ENCODE data around the gene SPATA20. TPM values are rescaled to one million over a fixed set of nuclear protein-coding genes. Genes with fewer than 3 reads are reported as not detected.

SPATA20 gene
- total and polyA plus RNA-seq, 7 donors = 4.8 to 25.8 (median 16.7) TPM

- no peaks in the 10 kb centered on the region for H3K9me3 ChIP-seq
- DNase-seq (no peak), ATAC-seq (peak in 3 of 4 donors; percentile 33 to 70 (median 62))
- TF ChIP-seq CTCF (IDR thresholded peaks at IDR 0.05) = no peak
- intact Hi-C loops (cut with DNase I) = no loop called here
- H3K27ac ChIP-seq = peak overlapping the region; percentile 53
- no peaks in the 10 kb centered on the region for H3K27me3 ChIP-seq (ENCODE audit: insufficient read depth in 3 of 3, low read length in 2 of 3)
- 58 to 85% (median 77%) methylated on average over 10 of the region's 10 CpGs for WGBS, 3 donors
- no peaks in the 10 kb centered on the region for H3K4me1 ChIP-seq
- no peaks in the 10 kb centered on the region for H3K36me3 ChIP-seq (ENCODE audit: insufficient read depth in 1 of 2, low read depth in 1 of 2)
- H3K4me3 ChIP-seq = no peak overlapping the region
Measured at GRCh38 chr17:50522766-50523165, 24.2 kb upstream of the SPATA20 start.

- Histone ChIP-seq H3K27me3 (ENCODE audit: insufficient read depth in 3 of 3, low read length in 2 of 3) (no peaks in the 10 kb centered on the region), H3K4me1 (no peaks in the 10 kb centered on the region), H3K4me3 (no peak overlapping the region), H3K36me3 (ENCODE audit: insufficient read depth in 1 of 2, low read depth in 1 of 2) (no peaks in the 10 kb centered on the region), H3K27ac (peak overlapping the region; percentile 53), H3K9me3 (no peaks in the 10 kb centered on the region)
- ATAC-seq (peak in 2 of 4 donors; percentile 36 to 57), DNase-seq (no peak)
- WGBS, 3 donors = 69 to 88% (median 79%) methylated on average over 2 of the region's 2 CpGs
- TF ChIP-seq CTCF (IDR thresholded peaks at IDR 0.05) = no peak
- intact Hi-C loops (cut with DNase I) = no loop called here
Measured at GRCh38 chr17:50523208-50523607, 23.8 kb upstream of the SPATA20 start.

- Histone ChIP-seq H3K36me3 (ENCODE audit: insufficient read depth in 1 of 2, low read depth in 1 of 2) (no peaks in the 10 kb centered on the region), H3K9me3 (no peaks in the 10 kb centered on the region), H3K27me3 (ENCODE audit: insufficient read depth in 3 of 3, low read length in 2 of 3) (no peaks in the 10 kb centered on the region), H3K27ac (no peak overlapping the region), H3K4me3 (no peak overlapping the region), H3K4me1 (no peaks in the 10 kb centered on the region)
- intact Hi-C loops (cut with DNase I) = no loop called here
- no peak for TF ChIP-seq CTCF (IDR thresholded peaks at IDR 0.05)
- no peak for ATAC-seq
- WGBS, 3 donors = 86 to 92% (median 88%) methylated on average over 18 of the region's 18 CpGs
- no peak for DNase-seq
Measured at GRCh38 chr17:50524838-50525237, 22.1 kb upstream of the SPATA20 start.

- Histone ChIP-seq H3K4me1 (no peaks in the 10 kb centered on the region), H3K27me3 (ENCODE audit: insufficient read depth in 3 of 3, low read length in 2 of 3) (peaks cover 0 to 11% (median 2%) of the 10 kb centered on the region in 3 donors), H3K36me3 (ENCODE audit: insufficient read depth in 1 of 2, low read depth in 1 of 2) (no peaks in the 10 kb centered on the region), H3K4me3 (no peak overlapping the region), H3K9me3 (no peaks in the 10 kb centered on the region), H3K27ac (no peak overlapping the region)
- no peak for TF ChIP-seq CTCF (IDR thresholded peaks at IDR 0.05)
- intact Hi-C loops (cut with DNase I) = no loop called here
- DNase-seq = no peak
- WGBS, 3 donors = 59 to 76% (median 69%) methylated on average over 5 of the region's 5 CpGs
- no peak for ATAC-seq
Measured at GRCh38 chr17:50527155-50527762, 19.7 kb upstream of the SPATA20 start.

GRCh38 chr17:50527949-50528474 is 19.0 kb upstream of the SPATA20 start:
- Histone ChIP-seq H3K4me1 (peaks cover 5% of the 10 kb centered on the region), H3K27ac (no peak overlapping the region), H3K27me3 (ENCODE audit: insufficient read depth in 3 of 3, low read length in 2 of 3) (peaks cover 0 to 17% (median 2%) of the 10 kb centered on the region in 3 donors), H3K4me3 (no peak overlapping the region), H3K9me3 (no peaks in the 10 kb centered on the region), H3K36me3 (ENCODE audit: insufficient read depth in 1 of 2, low read depth in 1 of 2) (no peaks in the 10 kb centered on the region)
- intact Hi-C loops (cut with DNase I) = no loop called here
- 45 to 90% (median 73%) methylated on average over 4 of the region's 4 CpGs for WGBS, 3 donors
- DNase-seq (no peak), ATAC-seq (no peak)
- no peak for TF ChIP-seq CTCF (IDR thresholded peaks at IDR 0.05)

All from psoas muscle (tissue), 8 donors.